ENCODE measurements around the gene RASL11B.

Gene RASL11B

DNA sequence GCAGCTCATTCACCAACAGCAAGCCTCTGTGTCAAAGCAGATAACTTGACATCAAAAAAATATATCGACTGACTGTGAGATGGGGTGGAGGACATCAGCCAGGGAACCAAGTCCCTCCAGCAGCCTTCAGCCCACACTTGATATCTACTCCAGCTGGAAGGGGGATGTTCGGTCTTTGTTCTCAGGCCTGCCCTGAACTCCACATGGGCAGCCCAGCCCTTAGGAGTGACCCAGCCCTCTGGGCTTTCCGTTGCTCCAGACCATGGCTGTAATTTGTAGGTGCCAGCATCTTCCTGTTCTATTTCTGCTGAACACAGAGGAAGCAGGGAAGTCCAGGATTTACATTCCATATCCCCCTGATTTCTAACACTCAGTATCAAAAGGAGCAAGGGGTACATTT is 17.4 kb downstream of the RASL11B start:
- Mint-ChIP-seq H3K4me1 (peaks cover 18% of the 10 kb centered on the region), H3K9me3 (no peaks in the 10 kb centered on the region), H3K36me3 (peaks cover 30% of the 10 kb centered on the region), H3K27ac (no peak overlapping the region), H3K27me3 (no peaks in the 10 kb centered on the region), H3K4me3 (no peak overlapping the region)

GRCh38 chr4:52880994-52881393 is 18.9 kb downstream of the RASL11B start:
- Mint-ChIP-seq H3K9me3 (no peaks in the 10 kb centered on the region), H3K27me3 (no peaks in the 10 kb centered on the region), H3K27ac (no peak overlapping the region), H3K4me3 (no peak overlapping the region), H3K36me3 (peaks cover 32% of the 10 kb centered on the region), H3K4me1 (peaks cover 16% of the 10 kb centered on the region)

- no peak overlapping the region for H3K4me3 Mint-ChIP-seq
- no peak overlapping the region for H3K27ac Mint-ChIP-seq
Measured at GRCh38 chr4:52883183-52883621, 21.1 kb downstream of the RASL11B start.

DNA sequence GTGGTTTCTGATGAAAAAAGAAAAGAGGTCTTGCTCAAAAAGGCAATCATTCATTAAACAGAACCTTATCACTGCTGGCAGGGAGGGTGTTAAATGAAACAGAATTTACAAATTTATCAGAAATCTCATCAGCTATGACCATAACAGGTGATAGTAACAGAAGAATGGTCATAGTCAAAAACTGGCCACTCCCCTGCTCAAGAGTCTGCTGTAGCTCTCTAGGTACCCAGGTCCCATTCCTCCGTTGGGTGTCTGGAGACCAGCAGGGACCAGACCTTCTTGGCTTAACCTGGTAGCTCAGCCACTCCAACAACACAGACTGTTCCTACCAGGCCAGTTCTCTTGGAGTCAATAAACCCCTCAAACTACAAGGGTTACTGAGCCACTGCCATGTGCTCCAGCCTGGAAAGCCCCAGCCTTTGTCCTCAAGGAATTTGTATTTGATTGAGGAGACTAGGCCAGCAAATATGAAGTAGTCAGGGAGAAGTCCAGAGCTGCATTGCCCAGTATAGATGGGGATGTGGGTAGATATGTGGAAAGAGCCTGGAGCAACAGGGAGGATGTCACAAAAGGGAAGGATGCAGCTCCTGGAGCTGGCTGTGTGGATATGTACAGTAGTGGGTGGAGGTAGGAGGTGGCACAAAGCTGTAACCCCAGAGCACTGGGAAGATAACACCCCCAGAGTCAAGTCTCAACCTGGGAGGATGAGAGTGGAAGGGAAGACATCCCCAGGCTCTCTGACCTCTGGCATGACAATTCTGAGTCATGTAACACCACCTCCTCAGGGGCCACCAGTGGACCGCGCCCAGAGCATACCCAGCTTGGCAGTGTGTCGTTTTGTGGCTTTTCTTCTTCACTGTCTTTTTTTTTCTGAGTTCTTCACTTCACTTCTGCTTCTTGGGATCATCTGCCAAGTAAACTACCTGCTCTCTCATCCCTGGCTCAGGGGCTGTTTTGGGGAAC is 21.9 kb downstream of the RASL11B start:
- Mint-ChIP-seq H3K4me1 (no peaks in the 10 kb centered on the region), H3K36me3 (peaks cover 36% of the 10 kb centered on the region), H3K27ac (no peak overlapping the region), H3K27me3 (no peaks in the 10 kb centered on the region), H3K4me3 (no peak overlapping the region), H3K9me3 (no peaks in the 10 kb centered on the region)

More at GRCh38 chr4:52883183-52883621, 21.1 kb downstream of the RASL11B start:
- peaks cover 32% of the 10 kb centered on the region for H3K36me3 Mint-ChIP-seq
- peaks cover under 1% of the 10 kb centered on the region for H3K4me1 Mint-ChIP-seq
- no peaks in the 10 kb centered on the region for H3K9me3 Mint-ChIP-seq
- no peaks in the 10 kb centered on the region for H3K27me3 Mint-ChIP-seq

GRCh38 chr4:52884994-52885393 is 22.9 kb downstream of the RASL11B start:
- peaks cover 39% of the 10 kb centered on the region for H3K36me3 Mint-ChIP-seq
- no peak overlapping the region for H3K27ac Mint-ChIP-seq
- H3K4me1 Mint-ChIP-seq = no peaks in the 10 kb centered on the region
- H3K4me3 Mint-ChIP-seq = no peak overlapping the region
- no peaks in the 10 kb centered on the region for H3K9me3 Mint-ChIP-seq
- H3K27me3 Mint-ChIP-seq = no peaks in the 10 kb centered on the region

- Mint-ChIP-seq H3K36me3 (peaks cover 28% of the 10 kb centered on the region), H3K4me1 (no peaks in the 10 kb centered on the region), H3K27me3 (no peaks in the 10 kb centered on the region), H3K27ac (no peak overlapping the region), H3K9me3 (no peaks in the 10 kb centered on the region), H3K4me3 (no peak overlapping the region)
Measured at GRCh38 chr4:52889354-52889753, 27.2 kb downstream of the RASL11B start.

GRCh38 chr4:52889778-52890520 is 27.8 kb downstream of the RASL11B start:
- no peak overlapping the region for H3K27ac Mint-ChIP-seq

DNA sequence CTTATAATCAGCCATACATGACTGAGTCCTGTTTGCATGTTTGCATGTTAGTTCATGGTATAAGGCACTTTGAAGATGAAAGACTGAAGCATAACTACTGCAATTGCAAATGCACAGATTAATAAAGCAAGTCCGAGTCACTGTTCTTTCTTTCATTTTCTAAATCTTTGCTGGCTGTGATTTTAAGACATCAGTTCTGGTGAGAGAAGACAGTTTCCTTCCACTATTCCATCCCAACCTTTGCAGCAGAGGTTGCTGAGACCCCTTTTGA is 28.3 kb downstream of the RASL11B start:
- Mint-ChIP-seq H3K36me3 (peaks cover 24% of the 10 kb centered on the region), H3K9me3 (no peaks in the 10 kb centered on the region), H3K4me3 (no peak overlapping the region), H3K4me1 (peaks cover 3% of the 10 kb centered on the region), H3K27ac (no peak overlapping the region), H3K27me3 (no peaks in the 10 kb centered on the region)

More at GRCh38 chr4:52889778-52890520, 27.8 kb downstream of the RASL11B start:
- H3K9me3 Mint-ChIP-seq = no peaks in the 10 kb centered on the region
- no peaks in the 10 kb centered on the region for H3K4me1 Mint-ChIP-seq
- no peaks in the 10 kb centered on the region for H3K27me3 Mint-ChIP-seq
- no peak overlapping the region for H3K4me3 Mint-ChIP-seq
- H3K36me3 Mint-ChIP-seq = peaks cover 28% of the 10 kb centered on the region

GRCh38 chr4:52891743-52892142 is 29.6 kb downstream of the RASL11B start:
- Mint-ChIP-seq H3K27ac (no peak overlapping the region), H3K9me3 (no peaks in the 10 kb centered on the region), H3K36me3 (peaks cover 22% of the 10 kb centered on the region), H3K4me1 (peaks cover 6% of the 10 kb centered on the region), H3K4me3 (no peak overlapping the region), H3K27me3 (no peaks in the 10 kb centered on the region)

GRCh38 chr4:52892880-52893279 is 30.8 kb downstream of the RASL11B start:
- Mint-ChIP-seq H3K4me3 (no peak overlapping the region), H3K4me1 (peaks cover 6% of the 10 kb centered on the region), H3K27me3 (no peaks in the 10 kb centered on the region), H3K36me3 (peaks cover 17% of the 10 kb centered on the region), H3K9me3 (no peaks in the 10 kb centered on the region), H3K27ac (no peak overlapping the region)

DNA sequence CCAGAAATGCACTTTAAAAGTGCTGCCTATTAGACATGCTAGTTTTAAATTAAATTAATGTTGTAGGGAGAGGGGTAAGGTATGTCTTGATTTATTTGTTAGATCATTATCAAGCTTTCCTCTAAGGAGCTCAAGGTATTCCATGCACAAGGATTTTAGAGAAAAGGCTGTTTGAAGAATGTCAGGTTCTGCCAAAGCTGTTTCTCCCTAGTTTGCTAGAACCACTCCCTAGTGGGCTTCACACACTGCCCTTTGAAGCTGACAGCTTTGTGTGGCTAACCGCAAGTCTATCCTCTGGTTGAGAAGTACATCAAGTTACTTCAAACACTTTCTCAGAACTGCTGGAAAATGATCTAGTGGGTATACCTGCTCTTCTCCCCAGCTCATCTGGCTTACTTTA is 32.3 kb downstream of the RASL11B start:
- peaks cover 9% of the 10 kb centered on the region for H3K36me3 Mint-ChIP-seq
- no peak overlapping the region for H3K27ac Mint-ChIP-seq
- H3K9me3 Mint-ChIP-seq = no peaks in the 10 kb centered on the region
- H3K27me3 Mint-ChIP-seq = no peaks in the 10 kb centered on the region
- H3K4me1 Mint-ChIP-seq = peaks cover 6% of the 10 kb centered on the region
- no peak overlapping the region for H3K4me3 Mint-ChIP-seq

DNA sequence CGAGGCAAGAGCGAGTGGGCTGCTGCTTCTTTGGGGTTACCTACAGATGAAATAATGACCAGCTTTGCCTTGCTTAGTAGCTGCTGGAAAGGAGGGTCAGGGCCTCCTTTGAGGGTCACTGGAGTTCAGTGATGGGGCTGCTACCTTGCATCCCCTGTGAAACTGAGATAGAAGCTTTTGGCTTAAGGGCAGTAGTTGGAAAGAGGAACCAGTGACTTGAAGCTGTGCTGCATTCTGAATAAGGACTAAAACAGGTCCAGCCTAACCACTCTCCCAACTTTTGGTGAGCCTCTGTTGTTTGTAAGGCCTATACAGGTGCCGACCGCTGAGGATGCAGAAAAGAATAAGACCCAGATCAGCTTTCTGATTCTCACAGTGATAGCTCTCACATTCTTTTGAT is 41.2 kb downstream of the RASL11B start:
- Mint-ChIP-seq H3K27me3 (no peaks in the 10 kb centered on the region), H3K27ac (no peak overlapping the region), H3K4me3 (no peak overlapping the region), H3K36me3 (peaks cover 44% of the 10 kb centered on the region), H3K9me3 (no peaks in the 10 kb centered on the region), H3K4me1 (no peaks in the 10 kb centered on the region)

DNA sequence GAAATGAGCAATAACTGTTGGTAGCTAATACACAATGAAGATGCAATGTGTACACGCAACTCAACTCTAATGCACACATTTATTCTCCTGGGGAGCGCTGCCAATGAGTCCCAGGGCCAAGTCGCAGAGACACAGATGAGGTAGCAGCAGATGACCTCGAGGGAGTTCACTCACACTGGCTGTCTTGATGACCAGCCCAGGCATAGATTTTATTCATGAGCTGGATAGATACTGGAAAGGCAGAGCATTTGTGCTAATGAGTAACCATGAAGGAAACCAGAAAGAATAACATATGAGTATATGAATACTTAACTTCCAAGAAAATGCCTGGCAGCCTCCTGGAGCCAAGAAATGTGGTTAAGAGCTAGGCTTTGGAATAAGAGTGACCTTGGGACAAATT is 42.3 kb downstream of the RASL11B start:
- Mint-ChIP-seq H3K4me3 (no peak overlapping the region), H3K9me3 (no peaks in the 10 kb centered on the region), H3K4me1 (no peaks in the 10 kb centered on the region), H3K36me3 (peaks cover 51% of the 10 kb centered on the region), H3K27ac (no peak overlapping the region), H3K27me3 (no peaks in the 10 kb centered on the region)

GRCh38 chr4:52907510-52907909 is 45.4 kb downstream of the RASL11B start:
- Mint-ChIP-seq H3K4me3 (no peak overlapping the region), H3K9me3 (no peaks in the 10 kb centered on the region), H3K27me3 (no peaks in the 10 kb centered on the region), H3K27ac (no peak overlapping the region), H3K4me1 (peaks cover 4% of the 10 kb centered on the region), H3K36me3 (peaks cover 42% of the 10 kb centered on the region)

DNA sequence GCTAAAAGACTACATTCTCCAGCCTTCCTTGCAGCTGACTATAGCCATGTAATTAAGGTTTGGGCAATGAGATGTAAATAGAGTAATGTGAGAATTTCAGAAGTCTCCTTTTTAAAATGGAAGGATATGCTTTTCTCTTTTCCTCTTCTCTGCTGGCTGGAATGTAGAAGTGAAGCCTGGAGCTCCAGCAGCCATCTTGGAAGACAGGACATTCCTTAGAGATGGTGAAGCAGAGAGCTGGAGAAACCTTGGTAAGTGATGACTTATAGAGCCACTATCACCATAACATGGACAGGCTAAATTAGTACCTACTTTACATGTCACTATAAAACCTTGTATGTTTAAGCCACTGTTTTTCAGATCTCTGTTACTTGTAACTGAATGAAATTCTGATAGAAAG is 48.0 kb downstream of the RASL11B start:
- no peak overlapping the region for H3K4me3 Mint-ChIP-seq
- H3K27me3 Mint-ChIP-seq = no peaks in the 10 kb centered on the region
- peaks cover 27% of the 10 kb centered on the region for H3K36me3 Mint-ChIP-seq
- peaks cover 4% of the 10 kb centered on the region for H3K4me1 Mint-ChIP-seq
- H3K9me3 Mint-ChIP-seq = no peaks in the 10 kb centered on the region
- no peak overlapping the region for H3K27ac Mint-ChIP-seq

DNA sequence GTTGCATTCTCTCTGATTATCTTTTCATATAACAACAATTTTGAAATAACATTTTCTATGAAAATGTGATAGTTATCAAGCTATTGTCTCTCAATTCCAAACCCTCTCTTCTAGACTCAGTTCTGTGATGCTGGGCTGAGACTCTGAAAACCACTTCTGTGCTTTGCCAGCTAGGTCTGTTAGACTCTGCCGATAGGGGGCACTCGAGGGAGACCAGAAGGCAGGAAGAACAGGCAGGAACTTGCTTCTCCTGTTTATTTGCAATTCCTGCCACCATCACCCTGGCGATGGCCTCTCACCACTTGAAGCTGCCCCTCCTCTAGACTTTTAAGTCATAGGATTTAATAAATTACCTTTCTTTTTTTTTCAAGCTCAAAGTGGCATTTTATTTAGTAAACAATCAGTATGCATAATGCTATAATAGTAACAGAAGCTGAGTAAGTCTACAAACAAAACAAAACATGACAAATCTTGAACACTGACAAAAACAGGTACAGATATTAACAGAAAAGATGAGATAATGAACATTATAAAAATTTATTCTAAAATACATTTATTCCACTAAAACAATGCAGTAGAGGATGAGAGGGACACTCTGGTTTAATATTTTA is 49.7 kb downstream of the RASL11B start:
- H3K4me1 Mint-ChIP-seq = peaks cover 4% of the 10 kb centered on the region
- no peak overlapping the region for H3K4me3 Mint-ChIP-seq
- no peak overlapping the region for H3K27ac Mint-ChIP-seq
- H3K36me3 Mint-ChIP-seq = peaks cover 19% of the 10 kb centered on the region
- no peaks in the 10 kb centered on the region for H3K9me3 Mint-ChIP-seq
- H3K27me3 Mint-ChIP-seq = no peaks in the 10 kb centered on the region
